Transverse colon (tissue), 3 donors: ENCODE results near the gene TRIM74.
"Not testable (repeated sequence)": the region's sequence is repeated elsewhere in the genome, so short reads cannot be mapped to it uniquely, and the experiment has no call there.

Source experiments
- CTCF ChIP-seq, 5 experiments: fragments of 200-600 bp in 3 of 5; fragments of 450-650 bp in 2 of 5; sonication (generic) in 3 of 5; IDR thresholded peaks; 1 replicate in 2 of 5; 2 replicates in 3 of 5; pipeline ENCODE4 v1.5.1; 2016 to 2017; ENCODE audit warnings: antibody characterized with exemption in 5 of 5, inconsistent platforms in 3 of 5, mild to moderate bottlenecking in 2 of 5, moderate library complexity in 1 of 5
- POLR2A ChIP-seq: fragments of 450-650 bp; IDR thresholded peaks from one replicate; pipeline ENCODE4 v1.6.1; 2016; ENCODE audit warnings: antibody characterized with exemption, mild to moderate bottlenecking, moderate library complexity

GRCh38 chr7:72945597-72945996, 23.7 kb downstream of the TRIM74 start:
- not testable (repeated sequence) for TF ChIP-seq POLR2A; CTCF (IDR thresholded peaks at IDR 0.05)
